Cardiac muscle cell (in vitro differentiated cells and primary cell): ENCODE measurements around the gene CAPRIN1. TPM values are rescaled to one million over a fixed set of nuclear protein-coding genes. Genes with fewer than 3 reads are reported as not detected.

Source experiments
- DNase-seq, 2 donors: peaks; one replicate each; pipeline versions ENCODE4 v3.0.0 to v3.0.0-alpha.2; 2010 to 2017; ENCODE audit warnings: low read depth in 1 of 2, low spot score in 1 of 2
- H3K27ac ChIP-seq: fragments of 200-600 bp; sonication (generic); 2 replicates; pipeline ENCODE4 v1.5.1; 2016
- H3K27me3 ChIP-seq: fragments of 200-600 bp; sonication (generic); 2 replicates; pipeline ENCODE4 v1.6.0; 2016; ENCODE audit warnings: control low read depth
- H3K36me3 ChIP-seq: fragments of 200-600 bp; sonication (generic); 2 replicates; pipeline ENCODE4 v1.5.1; 2016; ENCODE audit warnings: control low read depth
- H3K4me1 ChIP-seq: fragments of 200-600 bp; sonication (generic); 2 replicates; pipeline ENCODE4 v1.8.1; 2017; ENCODE audit warnings: low read depth, mild to moderate bottlenecking, mixed run types
- H3K4me3 ChIP-seq: fragments of 200-600 bp; sonication (generic); 2 replicates; pipeline ENCODE4 v1.5.1; 2016; ENCODE audit warnings: mild to moderate bottlenecking
- H3K9me3 ChIP-seq: fragments of 200-600 bp; sonication (generic); 2 replicates; pipeline ENCODE4 v1.5.1; 2017; ENCODE audit warnings: low read depth, mild to moderate bottlenecking, control low read depth
- polyA plus RNA-seq: library from polyadenylated mRNA; unstranded; fragments of >200 nt; fragmentation: Nextera tagmentation; extraction: Ambion mirVana; gene quantifications from 2 replicates; pipeline ENCODE4 v1.2.1, GENCODE V29; 2016
- total RNA-seq: library from RNA; depleted of rRNA; stranded (reverse); fragments of >200 nt; gene quantifications from 2 replicates; pipeline ENCODE4 v1.2.3, GENCODE V29; 2016
- TF ChIP-seq, protein P1 (sequence below): IDR thresholded peaks from 2 replicates; pipeline ENCODE4 v1.5.1; 2012; ENCODE audit warnings: low read depth, mild to moderate bottlenecking, low read length

The CAPRIN1 gene
- total and polyA plus RNA-seq, 2 experiments from 2014 or later, result 120 to 249 TPM

DNA sequence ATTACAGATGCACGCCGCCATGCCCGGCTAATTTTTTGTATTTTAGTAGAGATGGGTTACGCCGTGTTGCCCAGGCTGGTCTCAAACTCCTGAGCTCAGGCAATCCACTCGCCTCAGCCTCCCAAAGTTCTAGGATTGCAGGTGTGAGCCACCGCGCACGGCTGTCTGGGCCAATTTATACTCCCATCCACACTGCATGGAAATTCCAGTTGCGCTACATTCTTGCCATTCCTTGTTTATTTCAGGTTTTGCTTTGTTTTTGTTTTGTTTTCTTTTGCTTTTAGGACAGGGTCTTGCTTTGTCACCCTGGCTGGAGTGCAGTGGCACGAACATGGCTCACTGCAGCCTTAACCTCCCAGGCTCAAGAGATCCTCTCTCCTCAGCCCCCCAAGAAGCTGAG is 11.0 kb upstream of the CAPRIN1 start:
- Histone ChIP-seq H3K27ac (no peak overlapping the region), H3K4me1 (no peaks in the 10 kb centered on the region), H3K4me3 (no peak overlapping the region), H3K36me3 (no peaks in the 10 kb centered on the region), H3K9me3 (no peaks in the 10 kb centered on the region), H3K27me3 (no peaks in the 10 kb centered on the region)
- DNase-seq, result no peak
- TF ChIP-seq, protein P1, sequence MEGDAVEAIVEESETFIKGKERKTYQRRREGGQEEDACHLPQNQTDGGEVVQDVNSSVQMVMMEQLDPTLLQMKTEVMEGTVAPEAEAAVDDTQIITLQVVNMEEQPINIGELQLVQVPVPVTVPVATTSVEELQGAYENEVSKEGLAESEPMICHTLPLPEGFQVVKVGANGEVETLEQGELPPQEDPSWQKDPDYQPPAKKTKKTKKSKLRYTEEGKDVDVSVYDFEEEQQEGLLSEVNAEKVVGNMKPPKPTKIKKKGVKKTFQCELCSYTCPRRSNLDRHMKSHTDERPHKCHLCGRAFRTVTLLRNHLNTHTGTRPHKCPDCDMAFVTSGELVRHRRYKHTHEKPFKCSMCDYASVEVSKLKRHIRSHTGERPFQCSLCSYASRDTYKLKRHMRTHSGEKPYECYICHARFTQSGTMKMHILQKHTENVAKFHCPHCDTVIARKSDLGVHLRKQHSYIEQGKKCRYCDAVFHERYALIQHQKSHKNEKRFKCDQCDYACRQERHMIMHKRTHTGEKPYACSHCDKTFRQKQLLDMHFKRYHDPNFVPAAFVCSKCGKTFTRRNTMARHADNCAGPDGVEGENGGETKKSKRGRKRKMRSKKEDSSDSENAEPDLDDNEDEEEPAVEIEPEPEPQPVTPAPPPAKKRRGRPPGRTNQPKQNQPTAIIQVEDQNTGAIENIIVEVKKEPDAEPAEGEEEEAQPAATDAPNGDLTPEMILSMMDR, result no peak

DNA sequence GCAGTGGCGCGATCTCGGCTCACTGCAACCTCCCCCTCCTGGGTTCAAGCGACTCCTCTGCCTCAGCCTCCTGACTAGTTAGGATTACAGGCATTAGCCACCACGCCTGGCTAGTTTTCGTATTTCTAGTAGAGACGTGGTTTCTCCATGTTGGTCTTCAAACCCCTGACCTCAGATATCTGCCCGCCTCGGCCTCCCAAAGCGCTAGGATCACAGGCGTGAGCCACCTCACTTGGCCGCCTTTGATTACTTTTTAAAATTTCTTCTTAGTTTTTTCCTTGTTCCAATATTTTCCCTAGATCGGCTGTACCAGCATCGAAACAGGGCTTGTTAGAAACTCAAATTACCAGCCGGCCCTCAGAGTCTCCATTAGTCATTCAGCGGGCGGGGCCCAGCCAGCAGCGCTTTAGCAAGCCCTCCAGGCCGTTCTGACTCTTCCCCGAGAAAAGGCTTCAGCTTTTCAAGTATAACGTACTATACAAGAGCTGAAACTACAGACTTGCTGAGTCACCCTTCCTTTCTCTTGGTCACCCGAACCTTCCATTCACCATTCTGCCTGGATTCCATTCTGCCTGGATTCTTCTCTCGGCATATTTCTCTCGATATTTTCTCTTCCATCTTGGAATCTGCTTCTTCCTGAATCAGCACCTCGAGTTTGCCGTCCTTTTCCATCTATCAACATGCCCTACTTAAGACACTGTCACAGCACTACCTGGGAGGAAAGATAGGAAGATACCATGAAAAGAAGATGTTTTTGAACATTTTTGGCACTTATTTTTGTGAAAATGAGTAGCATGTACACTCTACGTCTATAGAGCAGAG is 6.7 kb upstream of the CAPRIN1 start:
- Histone ChIP-seq H3K4me3 (no peak overlapping the region), H3K9me3 (no peaks in the 10 kb centered on the region), H3K27ac (no peak overlapping the region), H3K27me3 (no peaks in the 10 kb centered on the region), H3K4me1 (no peaks in the 10 kb centered on the region), H3K36me3 (no peaks in the 10 kb centered on the region)
- DNase-seq, result peak in 1 of 2 donors; percentile 85
- TF ChIP-seq, protein P1, result no peak

DNA sequence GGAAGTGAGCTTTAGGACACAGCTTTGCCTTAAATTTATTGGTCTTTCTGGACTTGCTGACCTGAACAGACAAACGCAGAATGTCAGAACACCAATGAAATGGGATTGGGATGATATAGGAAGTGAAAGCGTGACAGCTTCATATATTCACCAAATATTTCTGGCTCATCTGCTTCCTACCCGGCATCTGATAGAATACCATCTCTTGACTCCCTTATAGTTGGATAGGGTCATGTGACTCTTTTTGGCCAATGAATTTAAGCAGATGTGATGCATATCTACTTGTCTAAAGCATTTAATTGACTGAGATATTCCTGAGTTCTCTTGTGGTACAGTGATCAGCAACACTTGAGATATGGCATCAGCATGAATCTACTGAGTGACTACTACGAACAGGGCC is 2.5 kb upstream of the CAPRIN1 start:
- H3K27me3 ChIP-seq, result no peaks in the 10 kb centered on the region
- H3K4me1 ChIP-seq, result peaks cover 10% of the 10 kb centered on the region
- no peak for DNase-seq
- no peak overlapping the region for H3K27ac ChIP-seq
- TF ChIP-seq, protein P1, result no peak
- H3K36me3 ChIP-seq, result no peaks in the 10 kb centered on the region
- no peak overlapping the region for H3K4me3 ChIP-seq
- no peaks in the 10 kb centered on the region for H3K9me3 ChIP-seq

DNA sequence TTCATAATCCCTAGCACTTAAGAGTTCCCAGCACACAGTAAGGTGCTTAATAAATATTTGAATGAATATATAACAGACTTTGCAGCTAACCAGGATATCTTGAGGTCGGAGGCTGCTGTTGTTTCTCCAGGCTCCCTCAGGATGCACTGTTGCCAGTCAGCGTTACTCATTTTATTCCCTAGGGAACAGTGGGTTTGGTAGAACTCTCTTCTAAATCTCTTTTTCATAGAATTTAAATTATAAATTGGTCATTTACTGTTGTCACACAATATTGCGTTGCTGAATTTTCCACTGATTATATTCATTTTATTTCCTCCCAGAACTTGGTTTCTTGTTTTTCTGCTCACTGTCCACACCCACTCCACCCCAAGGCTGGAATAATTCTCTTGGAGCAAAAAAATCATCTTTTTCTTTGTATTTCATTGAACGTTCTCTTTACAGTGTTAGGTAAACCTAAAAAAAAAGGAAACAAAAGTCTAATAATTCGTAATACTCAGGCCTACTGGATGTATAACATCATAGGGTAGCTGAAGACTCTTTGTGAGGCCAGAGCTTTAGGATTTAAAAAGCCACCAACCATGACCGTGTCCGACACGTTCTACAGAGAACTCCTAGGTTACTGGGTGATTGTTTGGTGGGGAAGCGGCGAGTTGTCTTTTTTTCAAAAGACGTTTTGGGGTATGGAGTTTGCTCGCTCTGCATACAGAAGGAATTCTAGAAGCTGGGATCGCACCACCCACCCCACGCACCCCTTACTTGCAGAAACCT is 766 bp upstream of the CAPRIN1 start:
- peak; percentile 59 to 80 for DNase-seq
- Histone ChIP-seq H3K4me1 (peaks cover 15% of the 10 kb centered on the region), H3K36me3 (peaks cover 4% of the 10 kb centered on the region), H3K4me3 (peak overlapping the region; percentile 98), H3K9me3 (no peaks in the 10 kb centered on the region), H3K27ac (peak overlapping the region; percentile 99), H3K27me3 (no peaks in the 10 kb centered on the region)
- TF ChIP-seq, protein P1, result no peak

DNA sequence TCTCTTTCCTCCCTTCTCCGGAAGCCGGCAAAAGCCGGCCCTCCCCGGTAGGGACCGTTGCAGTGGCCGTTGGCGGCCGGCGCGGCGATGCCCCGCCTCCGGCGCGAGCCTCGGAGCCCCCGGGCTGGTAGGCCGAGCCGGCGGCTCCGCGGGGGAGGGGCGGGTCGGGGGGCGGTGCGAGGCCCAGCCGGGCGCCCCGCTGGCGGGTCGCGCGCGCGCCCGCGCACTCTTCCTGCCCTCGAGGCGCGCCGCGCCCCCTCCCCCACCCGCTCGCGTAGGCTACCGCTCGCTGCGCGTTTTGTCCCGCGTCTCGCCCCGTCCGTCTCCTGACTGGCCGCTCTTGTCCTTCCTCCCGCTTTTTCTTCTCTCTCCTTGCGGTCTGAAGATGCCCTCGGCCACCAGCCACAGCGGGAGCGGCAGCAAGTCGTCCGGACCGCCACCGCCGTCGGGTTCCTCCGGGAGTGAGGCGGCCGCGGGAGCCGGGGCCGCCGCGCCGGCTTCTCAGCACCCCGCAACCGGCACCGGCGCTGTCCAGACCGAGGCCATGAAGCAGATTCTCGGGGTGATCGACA is 591 bp downstream of the CAPRIN1 start:
- peaks cover 4% of the 10 kb centered on the region for H3K36me3 ChIP-seq
- peaks cover 28% of the 10 kb centered on the region for H3K4me1 ChIP-seq
- H3K9me3 ChIP-seq, result no peaks in the 10 kb centered on the region
- TF ChIP-seq, protein P1, result no peak
- peak overlapping the region; percentile 98 for H3K4me3 ChIP-seq
- H3K27ac ChIP-seq, result peak overlapping the region; percentile 99
- no peaks in the 10 kb centered on the region for H3K27me3 ChIP-seq
- DNase-seq, result peak; percentile 93 to 95
